AG04449 (cell line): ENCODE results near the gene PGF.

ENCODE experiments used
- CTCF ChIA-PET: fragments of 350-600 bp; formaldehyde crosslinking; extraction: SDS; loops from one replicate; lab custom pipeline; 2021; ENCODE audit warnings: antibody characterized with exemption; lab: Yijun Ruan, JAX
- POLR2A ChIA-PET: fragments of 400-600, 350-600 bp; formaldehyde crosslinking; extraction: SDS; loops from one replicate; lab custom pipeline; 2020; ENCODE audit warnings: antibody characterized with exemption, inconsistent platforms; lab: Yijun Ruan, JAX
- DNase-seq: peaks from one replicate; pipeline ENCODE4 v3.0.0-alpha.2; 2010; ENCODE audit warnings: low read depth, low spot score
- H3K4me3 ChIP-seq: 2 replicates; pipeline ENCODE4 v1.5.1; 2011; ENCODE audit warnings: low read depth, mild to moderate bottlenecking, control low read depth, low read length
- TF ChIP-seq, protein P1 (sequence below): IDR thresholded peaks from one replicate; pipeline ENCODE4 v1.5.1; 2011; ENCODE audit warnings: mild to moderate bottlenecking, moderate library complexity, low read length, control low read depth, inconsistent platforms; ENCODE audit not compliant: insufficient read depth; ENCODE audit errors: missing control alignments

PGF gene

DNA sequence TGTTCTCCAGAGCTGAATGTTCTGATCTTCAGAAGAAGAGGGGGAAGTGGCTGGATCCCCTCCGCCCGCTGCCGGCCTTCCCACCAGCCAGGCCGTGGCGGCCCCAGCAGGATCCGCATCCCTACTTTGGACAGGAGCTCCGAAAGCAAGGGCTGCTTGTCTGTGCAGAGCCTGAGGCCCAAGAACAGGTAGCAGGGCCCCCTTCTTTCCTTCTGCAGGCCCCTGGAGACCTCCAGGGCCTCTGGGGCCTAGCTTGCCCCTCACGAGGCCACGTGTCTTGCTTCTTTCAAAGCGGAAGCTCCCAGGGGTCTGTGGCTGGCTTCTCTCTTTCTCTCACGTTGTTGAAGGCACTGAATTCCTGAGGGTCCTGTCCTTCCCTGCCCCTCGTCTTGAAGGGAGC is 13.2 kb downstream of the PGF start:
- TF ChIP-seq, protein P1, sequence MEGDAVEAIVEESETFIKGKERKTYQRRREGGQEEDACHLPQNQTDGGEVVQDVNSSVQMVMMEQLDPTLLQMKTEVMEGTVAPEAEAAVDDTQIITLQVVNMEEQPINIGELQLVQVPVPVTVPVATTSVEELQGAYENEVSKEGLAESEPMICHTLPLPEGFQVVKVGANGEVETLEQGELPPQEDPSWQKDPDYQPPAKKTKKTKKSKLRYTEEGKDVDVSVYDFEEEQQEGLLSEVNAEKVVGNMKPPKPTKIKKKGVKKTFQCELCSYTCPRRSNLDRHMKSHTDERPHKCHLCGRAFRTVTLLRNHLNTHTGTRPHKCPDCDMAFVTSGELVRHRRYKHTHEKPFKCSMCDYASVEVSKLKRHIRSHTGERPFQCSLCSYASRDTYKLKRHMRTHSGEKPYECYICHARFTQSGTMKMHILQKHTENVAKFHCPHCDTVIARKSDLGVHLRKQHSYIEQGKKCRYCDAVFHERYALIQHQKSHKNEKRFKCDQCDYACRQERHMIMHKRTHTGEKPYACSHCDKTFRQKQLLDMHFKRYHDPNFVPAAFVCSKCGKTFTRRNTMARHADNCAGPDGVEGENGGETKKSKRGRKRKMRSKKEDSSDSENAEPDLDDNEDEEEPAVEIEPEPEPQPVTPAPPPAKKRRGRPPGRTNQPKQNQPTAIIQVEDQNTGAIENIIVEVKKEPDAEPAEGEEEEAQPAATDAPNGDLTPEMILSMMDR = no peak
- no peak overlapping the region for H3K4me3 ChIP-seq
- CTCF ChIA-PET = interaction anchor here (0.9 to 7.0 kb wide), 11 partner anchors 8 to 147 kb away, joined by 3 to 64 read pairs (median 3); partner anchors contain the start of genes DLST and PGF
- POLR2A ChIA-PET = no interaction called here
- DNase-seq = no peak

- H3K4me3 ChIP-seq = no peak overlapping the region
- ChIA-PET POLR2A (no interaction called here), CTCF (interaction anchor here (0.9 to 7.0 kb wide), 10 partner anchors 8 to 333 kb away, joined by 3 to 64 read pairs (median 3); partner anchors contain the start of genes DLST and PGF)
- no peak for DNase-seq
- TF ChIP-seq, protein P1 = no peak
Observed at GRCh38 chr14:74941676-74942097, 13.7 kb downstream of the PGF start.

GRCh38 chr14:74940956-74941565 is 14.3 kb downstream of the PGF start:
- TF ChIP-seq, protein P1 = no peak
- DNase-seq = no peak
- no peak overlapping the region for H3K4me3 ChIP-seq
- CTCF ChIA-PET = interaction anchor here (0.6 to 7.0 kb wide), 8 partner anchors 9 to 332 kb away, joined by 3 to 64 read pairs (median 4); partner anchors contain the start of genes DLST and PGF
- POLR2A ChIA-PET = no interaction called here

DNA sequence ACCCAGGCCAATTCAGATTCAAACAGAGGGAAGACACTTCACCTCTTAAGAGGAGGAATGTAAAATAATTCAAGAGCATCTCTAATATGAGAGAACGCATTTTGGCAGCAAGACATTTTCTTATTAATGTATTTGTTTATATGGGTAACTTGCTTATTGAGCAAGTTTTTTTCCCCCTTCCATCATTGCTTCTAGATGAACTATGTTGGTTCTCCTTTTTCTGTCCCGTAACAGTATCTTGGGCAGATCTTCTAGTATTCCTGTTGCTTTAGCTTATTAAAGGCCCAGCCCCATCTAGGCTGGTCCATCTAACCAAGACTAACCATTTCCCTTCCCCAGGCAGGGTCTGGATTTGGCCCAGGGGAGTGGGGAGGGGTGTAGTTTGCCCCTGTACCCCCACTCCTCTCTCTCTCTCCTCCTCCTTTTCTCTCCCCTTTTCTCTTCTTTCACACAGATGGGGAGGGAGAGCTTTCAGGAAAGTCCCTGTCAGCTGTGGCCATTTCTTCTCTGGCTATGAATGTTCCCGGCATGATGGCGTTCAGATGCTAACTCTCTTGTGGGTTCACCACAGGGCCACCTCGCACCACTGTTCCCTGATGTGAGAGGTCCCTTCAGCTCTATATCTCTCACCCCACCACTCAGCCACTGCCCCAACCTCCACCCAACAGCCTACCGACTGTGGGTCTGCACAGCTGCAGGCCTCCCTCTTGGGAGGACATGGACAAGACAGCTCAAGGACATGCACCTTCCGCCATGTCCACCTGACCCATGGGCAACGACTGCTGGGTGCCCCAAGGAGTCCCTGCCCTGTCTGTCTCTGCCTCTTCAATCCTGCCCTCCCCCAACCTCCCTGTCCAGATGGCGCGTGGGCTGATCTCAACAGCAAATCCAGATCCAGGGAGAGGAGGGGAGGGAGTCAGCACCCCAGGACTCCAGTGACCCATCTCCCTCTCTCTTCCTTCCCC is 16.6 kb downstream of the PGF start:
- TF ChIP-seq, protein P1 = no peak
- H3K4me3 ChIP-seq = no peak overlapping the region
- ChIA-PET POLR2A (no interaction called here), CTCF (interaction anchor here (0.9 to 3.5 kb wide), 7 partner anchors 8 to 150 kb away, joined by 3 to 18 read pairs (median 10); partner anchors contain the start of gene RPS6KL1)
- no peak for DNase-seq

- POLR2A ChIA-PET = no interaction called here
- no peak for DNase-seq
- no peak overlapping the region for H3K4me3 ChIP-seq
- CTCF ChIA-PET = interaction anchor here (1.3 to 3.5 kb wide), 5 partner anchors 8 to 151 kb away, joined by 3 to 16 read pairs (median 4); no protein-coding TSS in a partner anchor
- TF ChIP-seq, protein P1 = no peak
Observed at GRCh38 chr14:74937171-74937570, 18.2 kb downstream of the PGF start.

- TF ChIP-seq, protein P1 = no peak
- CTCF ChIA-PET = interaction anchor here (1.3 to 2.0 kb wide), 5 partner anchors 8 to 152 kb away, joined by 3 to 10 read pairs (median 4); no protein-coding TSS in a partner anchor
Observed at GRCh38 chr14:74936731-74937130, 18.7 kb downstream of the PGF start.

More at GRCh38 chr14:74936731-74937130, 18.7 kb downstream of the PGF start:
- DNase-seq = no peak
- H3K4me3 ChIP-seq = no peak overlapping the region
- POLR2A ChIA-PET = no interaction called here
